ENCODE measurements around the gene REV3L. TPM values are rescaled to one million over a fixed set of nuclear protein-coding genes. Genes with fewer than 3 reads are reported as not detected.
"Not testable (repeated sequence)": the region's sequence is repeated elsewhere in the genome, so short reads cannot be mapped to it uniquely, and the experiment has no call there.

REV3L gene
- total RNA-seq, 1 donor from 2014 or later = 42.3 TPM

DNA sequence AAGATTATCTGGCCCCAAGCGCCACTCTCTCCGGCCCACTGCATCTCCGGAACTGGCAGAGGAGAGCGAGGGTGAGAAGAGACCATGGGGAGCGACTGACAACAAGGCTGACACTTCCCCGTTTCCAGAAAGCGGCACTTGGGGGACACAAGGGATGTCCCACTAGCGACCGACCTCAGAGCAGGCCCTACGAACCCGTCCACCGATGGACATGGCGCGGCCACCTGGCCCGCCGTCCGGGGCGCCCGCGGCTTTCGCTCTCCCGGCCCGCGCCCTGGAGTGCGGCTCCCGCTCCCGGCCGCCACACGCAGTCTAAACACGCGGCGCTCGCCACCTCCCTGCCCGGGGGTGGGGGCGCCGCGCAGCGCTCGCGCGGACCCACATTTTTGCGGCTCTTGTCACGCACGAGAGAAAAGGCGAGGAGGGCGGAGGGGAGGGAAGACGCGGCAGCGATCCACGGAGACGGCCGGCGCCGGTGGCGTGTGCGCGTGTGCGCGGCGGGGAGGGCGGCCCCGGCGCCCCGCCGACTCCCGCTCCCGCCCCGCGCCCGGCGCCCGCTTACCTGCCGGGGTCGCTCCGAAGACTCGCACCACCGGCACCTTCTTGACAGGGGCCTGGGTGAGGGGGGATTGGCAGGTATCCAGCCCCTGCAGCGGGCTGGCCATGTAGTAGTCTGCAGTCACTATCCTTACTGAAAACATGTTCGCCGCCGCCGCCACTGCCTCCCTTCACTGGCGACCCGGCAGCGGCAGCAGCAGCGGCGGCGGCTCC lies 645 bp downstream of the REV3L start:
- peak overlapping the region; percentile 93 to 95 (median 93) for H3K9ac ChIP-seq (ENCODE audit: low read depth in 1 of 3, low read length in 3 of 3)
- H3K4me3 ChIP-seq (ENCODE audit: low read length in 3 of 3) = peak overlapping the region; percentile 86 to 92 (median 88)
- H3K27me3 ChIP-seq (ENCODE audit: control insufficient read depth in 3 of 3, insufficient read depth in 3 of 3, low read length in 3 of 3) = no peaks in the 10 kb centered on the region
- peak overlapping the region; percentile 96 for H3K27ac ChIP-seq (ENCODE audit: low read depth, low read length)
- no peaks in the 10 kb centered on the region for H3K36me3 ChIP-seq (ENCODE audit: control insufficient read depth in 3 of 3, insufficient read depth in 3 of 3, low read length in 3 of 3)
- peaks cover 18 to 43% (median 27%) of the 10 kb centered on the region in 3 donors for H3K4me1 ChIP-seq (ENCODE audit: control insufficient read depth in 3 of 3, insufficient read depth in 3 of 3, low read length in 3 of 3)
- H3K9me3 ChIP-seq (ENCODE audit: control insufficient read depth in 3 of 3, low read length in 3 of 3) = no peaks in the 10 kb centered on the region

- peaks cover 21 to 46% (median 27%) of the 10 kb centered on the region in 3 donors for H3K4me1 ChIP-seq (ENCODE audit: control insufficient read depth in 3 of 3, insufficient read depth in 3 of 3, low read length in 3 of 3)
- peak overlapping the region; percentile 93 to 95 (median 93) for H3K9ac ChIP-seq (ENCODE audit: low read depth in 1 of 3, low read length in 3 of 3)
- H3K4me3 ChIP-seq (ENCODE audit: low read length in 3 of 3) = peak overlapping the region; percentile 86 to 92 (median 88)
- H3K27me3 ChIP-seq (ENCODE audit: control insufficient read depth in 3 of 3, insufficient read depth in 3 of 3, low read length in 3 of 3) = no peaks in the 10 kb centered on the region
- no peaks in the 10 kb centered on the region for H3K36me3 ChIP-seq (ENCODE audit: control insufficient read depth in 3 of 3, insufficient read depth in 3 of 3, low read length in 3 of 3)
- H3K27ac ChIP-seq (ENCODE audit: low read depth, low read length) = peak overlapping the region; percentile 96
- no peaks in the 10 kb centered on the region for H3K9me3 ChIP-seq (ENCODE audit: control insufficient read depth in 3 of 3, low read length in 3 of 3)
Measured at GRCh38 chr6:111481836-111482187, 1.2 kb downstream of the REV3L start.

- Histone ChIP-seq H3K27ac (ENCODE audit: low read depth, low read length) (peak overlapping the region; percentile 96), H3K9ac (ENCODE audit: low read depth in 1 of 3, low read length in 3 of 3) (peak overlapping the region; percentile 93 to 95 (median 93)), H3K4me3 (ENCODE audit: low read length in 3 of 3) (peak overlapping the region; percentile 86 to 92 (median 88)), H3K9me3 (ENCODE audit: control insufficient read depth in 3 of 3, low read length in 3 of 3) (no peaks in the 10 kb centered on the region), H3K4me1 (ENCODE audit: control insufficient read depth in 3 of 3, insufficient read depth in 3 of 3, low read length in 3 of 3) (peaks cover 21 to 46% (median 25%) of the 10 kb centered on the region in 3 donors), H3K27me3 (ENCODE audit: control insufficient read depth in 3 of 3, insufficient read depth in 3 of 3, low read length in 3 of 3) (no peaks in the 10 kb centered on the region), H3K36me3 (ENCODE audit: control insufficient read depth in 3 of 3, insufficient read depth in 3 of 3, low read length in 3 of 3) (no peaks in the 10 kb centered on the region)
Measured at GRCh38 chr6:111480988-111481822, 1.8 kb downstream of the REV3L start.

DNA sequence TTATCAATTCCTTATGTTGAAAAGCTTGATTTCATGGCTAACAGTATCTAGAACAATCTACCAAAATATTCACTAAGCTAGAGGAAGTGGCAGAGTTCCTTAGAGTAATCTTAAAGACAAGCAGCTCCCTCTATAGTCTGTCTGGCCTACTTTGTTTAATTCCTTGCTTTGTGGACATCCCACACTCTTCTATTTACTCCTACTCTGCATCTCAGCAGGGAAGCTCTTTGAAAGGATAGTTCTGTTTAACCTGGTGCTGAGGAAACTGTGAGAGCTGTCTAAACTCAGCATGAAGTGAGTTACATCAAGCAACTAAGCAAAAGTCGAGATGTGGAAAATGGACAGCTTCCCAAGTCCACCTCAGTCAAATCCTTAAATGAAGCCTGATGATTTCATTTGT lies 4.3 kb downstream of the REV3L start:
- Histone ChIP-seq H3K36me3 (ENCODE audit: control insufficient read depth in 3 of 3, insufficient read depth in 3 of 3, low read length in 3 of 3) (no peaks in the 10 kb centered on the region), H3K9ac (ENCODE audit: low read depth in 1 of 3, low read length in 3 of 3) (no peak overlapping the region), H3K9me3 (ENCODE audit: control insufficient read depth in 3 of 3, low read length in 3 of 3) (no peaks in the 10 kb centered on the region), H3K27me3 (ENCODE audit: control insufficient read depth in 3 of 3, insufficient read depth in 3 of 3, low read length in 3 of 3) (no peaks in the 10 kb centered on the region), H3K27ac (ENCODE audit: low read depth, low read length) (no peak overlapping the region), H3K4me3 (ENCODE audit: low read length in 3 of 3) (no peak overlapping the region), H3K4me1 (ENCODE audit: control insufficient read depth in 3 of 3, insufficient read depth in 3 of 3, low read length in 3 of 3) (peaks cover 19 to 43% (median 25%) of the 10 kb centered on the region in 3 donors)

GRCh38 chr6:111478064-111478476 lies 4.9 kb downstream of the REV3L start:
- Histone ChIP-seq H3K4me3 (ENCODE audit: low read length in 3 of 3) (no peak overlapping the region), H3K4me1 (ENCODE audit: control insufficient read depth in 3 of 3, insufficient read depth in 3 of 3, low read length in 3 of 3) (peaks cover 19 to 43% (median 25%) of the 10 kb centered on the region in 3 donors), H3K9me3 (ENCODE audit: control insufficient read depth in 3 of 3, low read length in 3 of 3) (no peaks in the 10 kb centered on the region), H3K27ac (ENCODE audit: low read depth, low read length) (no peak overlapping the region), H3K27me3 (ENCODE audit: control insufficient read depth in 3 of 3, insufficient read depth in 3 of 3, low read length in 3 of 3) (no peaks in the 10 kb centered on the region), H3K9ac (ENCODE audit: low read depth in 1 of 3, low read length in 3 of 3) (no peak overlapping the region), H3K36me3 (ENCODE audit: control insufficient read depth in 3 of 3, insufficient read depth in 3 of 3, low read length in 3 of 3) (no peaks in the 10 kb centered on the region)

GRCh38 chr6:111477481-111477938 lies 5.5 kb downstream of the REV3L start:
- Histone ChIP-seq H3K9me3 (ENCODE audit: control insufficient read depth in 3 of 3, low read length in 3 of 3) (no peaks in the 10 kb centered on the region), H3K27ac (ENCODE audit: low read depth, low read length) (no peak overlapping the region), H3K27me3 (ENCODE audit: control insufficient read depth in 3 of 3, insufficient read depth in 3 of 3, low read length in 3 of 3) (no peaks in the 10 kb centered on the region), H3K4me1 (ENCODE audit: control insufficient read depth in 3 of 3, insufficient read depth in 3 of 3, low read length in 3 of 3) (peaks cover 19 to 43% (median 25%) of the 10 kb centered on the region in 3 donors), H3K4me3 (ENCODE audit: low read length in 3 of 3) (no peak overlapping the region), H3K9ac (ENCODE audit: low read depth in 1 of 3, low read length in 3 of 3) (no peak overlapping the region), H3K36me3 (ENCODE audit: control insufficient read depth in 3 of 3, insufficient read depth in 3 of 3, low read length in 3 of 3) (no peaks in the 10 kb centered on the region)

DNA sequence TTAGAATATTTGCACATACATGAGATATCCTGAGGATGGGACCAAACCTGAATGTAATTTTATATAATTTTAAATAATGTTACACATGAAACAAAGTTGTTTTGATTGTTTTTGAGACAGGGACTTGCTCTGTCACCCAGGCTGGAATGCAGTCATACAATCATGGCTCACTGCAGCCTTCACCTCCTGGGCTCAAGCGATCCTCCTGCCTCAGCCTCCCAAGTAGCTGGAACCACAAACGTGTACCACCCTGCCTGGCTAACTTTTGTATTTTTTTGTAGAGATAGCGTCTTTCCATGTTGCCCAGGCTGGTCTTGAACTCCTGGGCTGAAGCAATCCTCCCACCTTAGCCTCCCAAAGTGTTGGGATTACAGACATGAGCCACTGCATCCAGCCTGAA lies 7.0 kb downstream of the REV3L start:
- not testable (repeated sequence) for H3K4me3 ChIP-seq (ENCODE audit: low read length in 3 of 3); H3K9ac ChIP-seq (ENCODE audit: low read depth in 1 of 3, low read length in 3 of 3); H3K27ac ChIP-seq (ENCODE audit: low read depth, low read length); H3K36me3 ChIP-seq (ENCODE audit: control insufficient read depth in 3 of 3, insufficient read depth in 3 of 3, low read length in 3 of 3); H3K9me3 ChIP-seq (ENCODE audit: control insufficient read depth in 3 of 3, low read length in 3 of 3); H3K27me3 ChIP-seq (ENCODE audit: control insufficient read depth in 3 of 3, insufficient read depth in 3 of 3, low read length in 3 of 3)
- peaks cover 13 to 35% (median 19%) of the 10 kb centered on the region in 3 donors for H3K4me1 ChIP-seq (ENCODE audit: control insufficient read depth in 3 of 3, insufficient read depth in 3 of 3, low read length in 3 of 3)

- H3K4me3 ChIP-seq (ENCODE audit: low read length in 3 of 3) = no peak overlapping the region
- no peak overlapping the region for H3K27ac ChIP-seq (ENCODE audit: low read depth, low read length)
- H3K9me3 ChIP-seq (ENCODE audit: control insufficient read depth in 3 of 3, low read length in 3 of 3) = no peaks in the 10 kb centered on the region
- peaks cover 12 to 26% (median 17%) of the 10 kb centered on the region in 3 donors for H3K4me1 ChIP-seq (ENCODE audit: control insufficient read depth in 3 of 3, insufficient read depth in 3 of 3, low read length in 3 of 3)
- no peaks in the 10 kb centered on the region for H3K36me3 ChIP-seq (ENCODE audit: control insufficient read depth in 3 of 3, insufficient read depth in 3 of 3, low read length in 3 of 3)
- no peak overlapping the region for H3K9ac ChIP-seq (ENCODE audit: low read depth in 1 of 3, low read length in 3 of 3)
- H3K27me3 ChIP-seq (ENCODE audit: control insufficient read depth in 3 of 3, insufficient read depth in 3 of 3, low read length in 3 of 3) = no peaks in the 10 kb centered on the region
Measured at GRCh38 chr6:111474771-111475170, 8.2 kb downstream of the REV3L start.

- H3K4me3 ChIP-seq (ENCODE audit: low read length in 3 of 3) = no peak overlapping the region
- H3K27me3 ChIP-seq (ENCODE audit: control insufficient read depth in 3 of 3, insufficient read depth in 3 of 3, low read length in 3 of 3) = no peaks in the 10 kb centered on the region
- no peaks in the 10 kb centered on the region for H3K9me3 ChIP-seq (ENCODE audit: control insufficient read depth in 3 of 3, low read length in 3 of 3)
- no peak overlapping the region for H3K9ac ChIP-seq (ENCODE audit: low read depth in 1 of 3, low read length in 3 of 3)
- H3K36me3 ChIP-seq (ENCODE audit: control insufficient read depth in 3 of 3, insufficient read depth in 3 of 3, low read length in 3 of 3) = no peaks in the 10 kb centered on the region
- H3K27ac ChIP-seq (ENCODE audit: low read depth, low read length) = no peak overlapping the region
- peaks cover 9 to 27% (median 14%) of the 10 kb centered on the region in 3 donors for H3K4me1 ChIP-seq (ENCODE audit: control insufficient read depth in 3 of 3, insufficient read depth in 3 of 3, low read length in 3 of 3)
Measured at GRCh38 chr6:111474106-111474505, 8.9 kb downstream of the REV3L start.
